ENCODE data around the gene USF2. TPM values are rescaled to one million over a fixed set of nuclear protein-coding genes. Genes with fewer than 3 reads are reported as not detected.

USF2 gene
- total RNA-seq, 1 experiment from 2014 or later = 123 TPM

GRCh38 chr19:35224681-35225571, 43.8 kb upstream of the USF2 start:
- H2AFZ ChIP-seq (ENCODE audit: low read length) = no peak overlapping the region
- WGBS (ENCODE audit: extremely low coverage, insufficient read length, low lambda C conversion rate) = no CpG with 5 or more reads among the region's 41 CpGs
- no peak overlapping the region for H3K4me2 ChIP-seq (ENCODE audit: insufficient read depth, insufficient read length, low read length)

More at GRCh38 chr19:35224681-35225571, 43.8 kb upstream of the USF2 start:
- Histone ChIP-seq H3K27ac (ENCODE audit: insufficient read length, low read depth, low read length) (no peak overlapping the region), H2BK120ac (ENCODE audit: low read depth, low read length, poor library complexity, severe bottlenecking) (no peak overlapping the region), H3K14ac (ENCODE audit: insufficient read depth, low read length) (no peak overlapping the region; the same call in 1 of the 2 replicates), H2BK12ac (ENCODE audit: insufficient read length, low read depth, low read length) (no peak overlapping the region), H3K4me1 (ENCODE audit: insufficient read depth, low read length) (no peaks in the 10 kb centered on the region; the same call in 1 of the 2 replicates), H3T11ph (ENCODE audit: low read length) (no peak overlapping the region), H3K79me1 (ENCODE audit: insufficient read depth, low read depth, low read length, poor library complexity, severe bottlenecking) (no peaks in the 10 kb centered on the region), H3K56ac (ENCODE audit: insufficient read length, low read depth, low read length) (no peak overlapping the region), H3K18ac (ENCODE audit: insufficient read length, low read depth, low read length) (no peak overlapping the region), H2AK5ac (ENCODE audit: insufficient read length, low read length) (no peak overlapping the region), H3K79me2 (ENCODE audit: insufficient read depth, low read length) (no peaks in the 10 kb centered on the region), H3K23me2 (ENCODE audit: insufficient read length, low read depth, low read length, poor library complexity, severe bottlenecking) (no peaks in the 10 kb centered on the region), H4K5ac (ENCODE audit: insufficient read length, low read depth, low read length) (no peak overlapping the region), H3K9me3 (ENCODE audit: control insufficient read depth, low read depth, low read length) (no peaks in the 10 kb centered on the region), H4K20me1 (ENCODE audit: control insufficient read depth, insufficient read depth, insufficient read length) (no peaks in the 10 kb centered on the region), H3K23ac (ENCODE audit: insufficient read length, low read depth, low read length) (no peak overlapping the region), H2BK20ac (ENCODE audit: low read depth, low read length, poor library complexity, severe bottlenecking) (no peak overlapping the region), H4K91ac (ENCODE audit: insufficient read length, low read depth, low read length) (no peak overlapping the region), H4K8ac (replicated peaks; ENCODE audit: insufficient read length, low read depth, low read length) (no peak overlapping the region), H3K27me3 (ENCODE audit: insufficient read depth, low read length) (no peaks in the 10 kb centered on the region), H3K4ac (ENCODE audit: low read depth, low read length) (no peak overlapping the region), H3K9ac (ENCODE audit: extremely low read depth, insufficient read length, low read length) (no peak overlapping the region), H2BK5ac (ENCODE audit: insufficient read length, low read length) (no peak overlapping the region), H2BK15ac (ENCODE audit: low read depth, low read length) (no peak overlapping the region)
- H3K36me3 Mint-ChIP-seq (ENCODE audit: insufficient read depth in 1 of 3, low read depth in 3 of 3) = no peaks in the 10 kb centered on the region; a peak in 2 of 7 replicates
- peaks cover 2% of the 10 kb centered on the region for H3K27me3 Mint-ChIP-seq (ENCODE audit: low read depth)
- no peak overlapping the region for H3K27ac Mint-ChIP-seq
- peaks cover 9 to 23% of the 10 kb centered on the region in 2 experiments for H3K4me1 Mint-ChIP-seq
- peak; percentile 80 for DNase-seq
- no peak overlapping the region for H3K4me3 Mint-ChIP-seq
- peak; percentile 54 for TF ChIP-seq CTCF (conservative IDR thresholded peaks at IDR 0.05)
- no peaks in the 10 kb centered on the region; a peak in 1 of 5 replicates for H3K9me3 Mint-ChIP-seq
